ENCODE results near the gene HRH1.

Gene HRH1

DNA sequence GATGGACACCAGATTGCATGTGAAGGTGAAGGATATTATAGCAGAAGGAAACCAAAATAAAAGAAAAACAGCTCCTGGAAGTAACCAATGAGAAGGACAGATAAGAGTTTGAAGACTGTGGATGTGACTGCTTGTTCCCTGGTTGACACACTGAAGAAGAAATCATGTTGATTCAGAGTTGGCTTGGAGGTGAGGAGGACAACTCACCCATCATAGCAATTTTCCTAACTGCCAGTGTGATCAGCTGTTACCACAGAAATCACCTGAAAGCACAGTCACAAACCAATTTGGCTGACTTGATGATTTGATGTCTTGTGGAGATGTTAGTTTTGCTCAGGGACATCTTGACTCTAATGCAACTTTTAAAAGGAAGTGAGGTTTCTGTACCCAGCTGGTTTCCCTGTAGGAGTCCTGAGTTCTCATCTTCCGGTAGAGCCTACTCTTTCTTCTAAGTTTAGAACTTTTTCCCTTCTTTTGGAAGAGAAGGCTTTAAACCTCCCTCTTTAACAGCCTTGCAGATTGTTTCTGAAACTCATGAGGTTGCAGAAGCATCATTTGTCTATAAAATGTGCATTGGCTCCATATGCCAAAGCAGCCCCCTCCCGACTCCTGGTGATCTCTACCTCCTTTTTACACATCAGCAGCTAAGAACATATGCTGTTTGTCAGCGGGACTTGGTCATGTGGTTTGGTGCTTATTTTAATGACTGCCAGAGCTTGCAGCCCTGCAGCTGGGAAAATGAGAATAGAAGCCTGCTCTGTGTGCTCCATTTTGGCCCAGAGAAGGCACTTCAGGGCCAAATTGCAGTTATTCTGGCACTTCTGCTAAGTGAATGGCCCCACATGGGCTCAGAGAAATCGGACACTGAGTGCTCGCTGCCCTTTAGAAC is 128.2 kb downstream of the HRH1 start:
- H3K9me3 ChIP-seq (ENCODE audit: control insufficient read depth, insufficient read depth, low read length) = no peaks in the 10 kb centered on the region
- H3K4me3 ChIP-seq (ENCODE audit: low read depth, low read length) = no peak overlapping the region
- no peak overlapping the region for H3K9ac ChIP-seq (ENCODE audit: low read depth, low read length)
- no peaks in the 10 kb centered on the region for H3K4me1 ChIP-seq (ENCODE audit: control insufficient read depth, insufficient read depth, low read length)
- H3K27me3 ChIP-seq (ENCODE audit: control insufficient read depth, insufficient read depth, low read length) = no peaks in the 10 kb centered on the region
- no peaks in the 10 kb centered on the region for H3K36me3 ChIP-seq (ENCODE audit: control insufficient read depth, insufficient read depth, low read length)

DNA sequence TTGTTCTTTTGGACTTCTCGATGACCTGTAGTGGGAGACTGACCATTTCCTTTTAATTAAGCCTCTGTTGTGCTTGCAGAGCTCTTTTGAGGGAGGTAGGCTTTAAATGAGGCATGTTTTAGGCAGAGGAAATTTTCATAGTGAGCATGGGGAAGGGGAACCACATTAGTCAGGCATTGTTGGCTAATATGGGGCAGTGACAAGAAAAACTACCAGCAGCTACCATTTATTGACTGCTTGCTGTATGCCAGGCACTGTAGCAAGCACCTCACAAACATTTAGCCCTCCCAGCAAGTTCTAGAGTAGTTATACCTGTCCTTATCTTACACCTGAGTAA is 128.8 kb downstream of the HRH1 start:
- Histone ChIP-seq H3K9me3 (ENCODE audit: control insufficient read depth, insufficient read depth, low read length) (no peaks in the 10 kb centered on the region), H3K9ac (ENCODE audit: low read depth, low read length) (no peak overlapping the region), H3K36me3 (ENCODE audit: control insufficient read depth, insufficient read depth, low read length) (no peaks in the 10 kb centered on the region), H3K4me1 (ENCODE audit: control insufficient read depth, insufficient read depth, low read length) (no peaks in the 10 kb centered on the region), H3K27me3 (ENCODE audit: control insufficient read depth, insufficient read depth, low read length) (no peaks in the 10 kb centered on the region), H3K4me3 (ENCODE audit: low read depth, low read length) (no peak overlapping the region)

DNA sequence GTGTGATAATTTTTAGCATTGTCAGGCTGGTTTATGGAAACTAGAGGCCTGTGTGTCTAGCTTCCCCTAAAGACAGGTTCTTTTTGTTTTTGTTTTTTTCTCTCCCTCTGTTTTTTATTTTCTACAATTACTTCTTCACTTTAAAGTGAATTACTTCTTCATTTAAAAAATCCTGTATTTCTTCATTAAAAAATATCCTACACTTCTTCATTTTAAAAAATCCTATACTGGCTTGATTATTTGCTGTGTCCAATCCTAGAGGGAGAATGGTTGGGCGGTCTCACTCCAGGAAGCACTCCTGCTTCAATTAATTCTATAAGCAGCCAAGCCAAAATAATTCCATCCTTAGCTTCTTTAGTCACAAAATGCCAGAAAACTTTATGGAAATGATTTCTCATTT is 129.7 kb downstream of the HRH1 start:
- no peaks in the 10 kb centered on the region for H3K9me3 ChIP-seq (ENCODE audit: control insufficient read depth, insufficient read depth, low read length)
- H3K4me3 ChIP-seq (ENCODE audit: low read depth, low read length) = no peak overlapping the region
- H3K4me1 ChIP-seq (ENCODE audit: control insufficient read depth, insufficient read depth, low read length) = no peaks in the 10 kb centered on the region
- H3K36me3 ChIP-seq (ENCODE audit: control insufficient read depth, insufficient read depth, low read length) = no peaks in the 10 kb centered on the region
- no peak overlapping the region for H3K9ac ChIP-seq (ENCODE audit: low read depth, low read length)
- H3K27me3 ChIP-seq (ENCODE audit: control insufficient read depth, insufficient read depth, low read length) = no peaks in the 10 kb centered on the region

DNA sequence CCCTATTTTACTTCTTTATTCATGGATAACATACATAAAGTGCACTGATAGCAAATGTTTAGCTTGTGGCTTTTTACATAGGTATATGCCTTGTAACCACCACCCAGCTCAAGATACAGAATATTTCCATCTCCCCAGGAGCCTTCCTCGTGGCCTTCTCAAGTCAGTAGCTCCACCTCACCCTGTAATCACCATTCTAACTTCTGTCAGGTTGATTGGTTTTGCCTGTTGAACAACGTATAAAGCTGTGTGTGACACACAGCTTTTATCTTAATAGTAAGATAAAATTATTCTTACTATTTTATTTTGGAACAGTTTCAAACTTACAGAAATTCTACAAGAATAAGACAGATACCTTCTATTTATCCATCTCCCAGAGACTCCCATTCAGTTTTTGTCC is 131.2 kb downstream of the HRH1 start:
- Histone ChIP-seq H3K27me3 (ENCODE audit: control insufficient read depth, insufficient read depth, low read length) (no peaks in the 10 kb centered on the region), H3K9me3 (ENCODE audit: control insufficient read depth, insufficient read depth, low read length) (no peaks in the 10 kb centered on the region), H3K4me1 (ENCODE audit: control insufficient read depth, insufficient read depth, low read length) (no peaks in the 10 kb centered on the region), H3K4me3 (ENCODE audit: low read depth, low read length) (no peak overlapping the region), H3K9ac (ENCODE audit: low read depth, low read length) (no peak overlapping the region), H3K36me3 (ENCODE audit: control insufficient read depth, insufficient read depth, low read length) (no peaks in the 10 kb centered on the region)

DNA sequence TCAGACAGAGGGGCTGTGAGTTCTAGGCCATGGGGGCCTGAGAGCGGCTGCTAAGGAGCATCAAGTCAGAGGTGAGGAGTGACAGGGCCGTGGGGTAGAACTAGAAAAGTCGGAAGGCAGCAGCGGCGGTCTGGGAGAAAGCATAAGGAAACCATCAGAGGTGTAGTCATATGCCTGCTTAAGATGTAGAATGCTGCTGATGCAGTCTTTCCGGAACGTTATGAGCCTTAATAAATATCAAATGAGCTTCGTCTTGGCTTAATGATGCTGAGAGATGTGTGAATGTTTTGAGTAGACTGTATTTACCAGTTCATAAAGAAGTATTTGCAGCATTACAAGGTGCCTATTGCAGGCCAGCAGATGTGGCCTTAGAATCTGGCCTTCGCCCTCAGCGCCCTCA is 133.1 kb downstream of the HRH1 start:
- no peaks in the 10 kb centered on the region for H3K9me3 ChIP-seq (ENCODE audit: control insufficient read depth, insufficient read depth, low read length)

DNA sequence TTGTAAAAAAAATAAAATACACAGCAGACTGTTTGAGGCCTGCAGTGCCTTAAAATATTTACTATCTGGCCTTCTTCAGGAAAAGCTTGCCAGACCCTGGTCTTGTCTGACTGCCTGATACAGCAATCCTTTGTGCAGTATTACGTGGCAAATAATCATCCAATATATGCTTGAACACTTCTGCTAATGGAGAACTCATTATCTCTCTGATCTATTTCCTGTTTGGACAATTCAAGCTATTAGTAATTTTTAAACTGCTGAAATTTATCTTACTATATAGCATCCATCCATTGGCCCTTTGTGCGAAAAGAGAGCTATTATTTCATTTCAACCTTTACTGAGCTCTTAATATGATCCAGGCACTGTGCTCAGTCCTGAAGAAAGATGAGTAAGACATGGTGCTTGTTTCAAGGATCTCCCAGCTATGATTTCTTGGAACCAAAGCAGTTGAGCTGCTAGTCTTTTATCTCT is 133.8 kb downstream of the HRH1 start:
- Histone ChIP-seq H3K4me1 (ENCODE audit: control insufficient read depth, insufficient read depth, low read length) (no peaks in the 10 kb centered on the region), H3K27me3 (ENCODE audit: control insufficient read depth, insufficient read depth, low read length) (no peaks in the 10 kb centered on the region), H3K9me3 (ENCODE audit: control insufficient read depth, insufficient read depth, low read length) (no peaks in the 10 kb centered on the region), H3K36me3 (ENCODE audit: control insufficient read depth, insufficient read depth, low read length) (no peaks in the 10 kb centered on the region), H3K4me3 (ENCODE audit: low read depth, low read length) (no peak overlapping the region), H3K9ac (ENCODE audit: low read depth, low read length) (no peak overlapping the region)

More for the DNA sequence above, 133.1 kb downstream of the HRH1 start:
- Histone ChIP-seq H3K4me1 (ENCODE audit: control insufficient read depth, insufficient read depth, low read length) (no peaks in the 10 kb centered on the region), H3K9ac (ENCODE audit: low read depth, low read length) (no peak overlapping the region), H3K4me3 (ENCODE audit: low read depth, low read length) (no peak overlapping the region), H3K27me3 (ENCODE audit: control insufficient read depth, insufficient read depth, low read length) (no peaks in the 10 kb centered on the region), H3K36me3 (ENCODE audit: control insufficient read depth, insufficient read depth, low read length) (no peaks in the 10 kb centered on the region)

DNA sequence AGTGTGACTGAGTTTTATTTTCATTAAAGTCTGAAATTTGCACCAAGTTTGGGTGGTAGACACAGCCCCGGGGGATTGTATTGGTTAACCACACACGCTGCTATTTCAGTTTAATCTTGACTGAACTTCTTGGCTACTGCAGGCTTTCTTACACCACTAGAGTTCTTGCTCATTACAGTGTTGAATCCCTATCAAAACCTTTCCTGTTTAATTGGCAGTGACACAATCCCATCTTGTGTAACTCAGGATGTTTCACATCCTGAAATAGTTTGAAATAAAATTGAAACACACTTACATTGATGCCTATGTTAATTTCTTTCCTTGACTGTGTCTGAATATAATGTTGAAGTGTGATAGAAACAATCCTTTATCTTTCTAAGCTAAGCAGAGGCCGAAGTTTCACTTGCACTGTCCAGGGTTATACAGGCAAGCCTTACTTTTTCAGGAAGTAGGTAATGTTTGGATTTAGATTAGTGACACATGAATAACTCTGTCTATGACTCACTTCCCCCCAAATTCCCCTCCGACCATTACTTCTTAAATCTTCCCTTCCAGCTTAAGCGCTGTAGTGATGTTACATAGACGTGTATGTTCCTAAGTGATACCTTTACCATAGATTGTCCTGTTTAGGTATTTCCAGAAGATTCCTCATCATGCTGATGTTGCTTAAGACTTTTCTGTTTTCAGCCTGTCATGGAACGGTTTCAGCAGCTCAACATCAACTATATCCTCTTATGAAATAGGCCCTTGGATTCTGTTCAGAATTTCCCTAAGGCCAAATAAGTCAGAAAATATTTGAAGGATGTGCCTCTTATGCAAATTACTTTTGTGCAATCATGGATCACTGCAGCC is 134.7 kb downstream of the HRH1 start:
- Histone ChIP-seq H3K4me1 (ENCODE audit: control insufficient read depth, insufficient read depth, low read length) (no peaks in the 10 kb centered on the region), H3K27me3 (ENCODE audit: control insufficient read depth, insufficient read depth, low read length) (no peaks in the 10 kb centered on the region), H3K36me3 (ENCODE audit: control insufficient read depth, insufficient read depth, low read length) (no peaks in the 10 kb centered on the region), H3K4me3 (ENCODE audit: low read depth, low read length) (no peak overlapping the region), H3K9ac (ENCODE audit: low read depth, low read length) (no peak overlapping the region), H3K9me3 (ENCODE audit: control insufficient read depth, insufficient read depth, low read length) (no peaks in the 10 kb centered on the region)

DNA sequence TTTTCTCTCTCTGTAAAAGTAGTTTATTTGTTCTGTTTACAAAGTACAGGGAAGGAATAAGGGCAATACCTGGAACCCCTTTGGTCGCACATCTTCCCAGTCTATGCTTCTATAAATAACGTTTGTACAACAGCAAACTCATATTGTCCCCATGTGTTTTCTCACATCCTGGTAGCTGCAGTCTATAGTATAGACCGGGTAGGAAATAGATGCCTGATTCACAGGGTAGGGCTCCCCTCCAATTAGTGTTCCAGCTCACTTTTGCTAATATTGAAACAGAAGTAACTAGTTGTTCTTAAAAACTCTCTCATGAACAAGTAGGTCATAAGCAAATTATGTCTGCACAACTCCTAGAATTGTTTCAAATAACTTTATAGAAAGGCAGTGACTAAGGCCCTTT is 135.6 kb downstream of the HRH1 start:
- H3K4me1 ChIP-seq (ENCODE audit: control insufficient read depth, insufficient read depth, low read length) = no peaks in the 10 kb centered on the region
- H3K9me3 ChIP-seq (ENCODE audit: control insufficient read depth, insufficient read depth, low read length) = no peaks in the 10 kb centered on the region
- no peak overlapping the region for H3K9ac ChIP-seq (ENCODE audit: low read depth, low read length)
- H3K4me3 ChIP-seq (ENCODE audit: low read depth, low read length) = no peak overlapping the region
- H3K27me3 ChIP-seq (ENCODE audit: control insufficient read depth, insufficient read depth, low read length) = no peaks in the 10 kb centered on the region
- H3K36me3 ChIP-seq (ENCODE audit: control insufficient read depth, insufficient read depth, low read length) = no peaks in the 10 kb centered on the region

DNA sequence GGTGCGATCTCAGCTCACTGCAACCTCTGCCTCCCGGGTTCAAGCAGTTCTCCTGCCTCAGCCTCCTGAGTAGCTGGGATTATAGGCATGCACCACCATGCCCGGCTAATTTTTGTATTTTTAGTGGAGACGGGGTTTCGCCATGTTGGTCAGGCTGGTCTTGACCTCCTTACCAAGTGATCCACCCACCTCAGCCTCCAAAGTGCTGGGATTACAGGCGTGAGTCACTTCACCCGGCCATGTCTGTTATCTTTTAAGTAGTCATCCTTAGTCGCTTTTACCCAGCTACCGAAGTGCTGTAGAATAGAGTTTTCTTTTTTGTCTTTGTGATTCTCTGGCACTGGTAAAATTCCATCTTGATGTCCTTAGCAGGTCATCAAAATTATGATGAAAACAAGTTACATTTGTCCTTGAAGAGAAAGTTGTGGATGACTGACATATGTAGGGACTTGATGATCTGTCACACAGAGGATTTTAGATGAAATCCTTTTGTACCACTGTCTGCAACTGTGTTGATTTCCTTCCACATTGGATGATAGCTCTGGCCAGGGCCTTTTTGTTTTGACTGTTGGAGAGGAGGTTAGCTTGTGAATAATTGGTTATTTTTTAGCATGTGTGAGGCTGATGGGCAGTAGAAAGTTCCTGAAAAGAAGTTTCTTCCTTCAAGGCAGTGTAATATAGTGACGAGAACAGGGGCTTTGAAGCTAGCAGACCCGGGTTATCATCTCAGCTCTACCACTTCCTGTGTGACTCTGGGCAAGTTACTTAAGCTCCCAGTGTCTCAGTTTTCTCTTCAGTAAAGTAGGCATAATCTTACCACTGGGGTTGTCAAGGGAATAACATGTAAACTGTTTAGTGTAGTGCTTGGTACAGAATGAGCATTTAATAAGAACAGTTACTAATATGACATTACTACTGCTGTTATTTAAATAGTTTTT is 136.7 kb downstream of the HRH1 start:
- Histone ChIP-seq H3K9me3 (ENCODE audit: control insufficient read depth, insufficient read depth, low read length) (no peaks in the 10 kb centered on the region), H3K4me3 (ENCODE audit: low read depth, low read length) (no peak overlapping the region), H3K27me3 (ENCODE audit: control insufficient read depth, insufficient read depth, low read length) (no peaks in the 10 kb centered on the region), H3K36me3 (ENCODE audit: control insufficient read depth, insufficient read depth, low read length) (no peaks in the 10 kb centered on the region), H3K9ac (ENCODE audit: low read depth, low read length) (no peak overlapping the region), H3K4me1 (ENCODE audit: control insufficient read depth, insufficient read depth, low read length) (no peaks in the 10 kb centered on the region)

DNA sequence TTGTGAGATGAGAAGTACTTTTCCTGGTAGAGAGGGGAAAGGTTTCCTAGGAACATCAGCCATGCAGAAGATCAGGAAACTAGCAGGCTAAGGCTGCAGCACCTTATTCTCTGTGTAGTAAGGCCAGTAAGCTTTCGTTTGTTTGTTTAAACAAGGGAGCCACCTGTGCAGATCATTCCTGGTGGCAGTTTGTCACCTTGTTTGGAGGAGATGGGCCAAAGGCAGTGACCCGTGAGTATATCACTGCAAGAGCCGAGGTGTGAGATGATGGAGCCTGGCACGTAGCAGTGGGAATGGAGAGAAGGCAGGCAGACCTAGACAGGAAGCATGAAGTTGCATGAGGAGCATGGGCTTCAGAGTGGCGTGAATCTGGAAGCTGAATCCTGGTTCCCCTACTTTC is 137.5 kb downstream of the HRH1 start:
- Histone ChIP-seq H3K4me3 (ENCODE audit: low read depth, low read length) (no peak overlapping the region), H3K27me3 (ENCODE audit: control insufficient read depth, insufficient read depth, low read length) (no peaks in the 10 kb centered on the region), H3K9ac (ENCODE audit: low read depth, low read length) (no peak overlapping the region), H3K9me3 (ENCODE audit: control insufficient read depth, insufficient read depth, low read length) (no peaks in the 10 kb centered on the region), H3K4me1 (ENCODE audit: control insufficient read depth, insufficient read depth, low read length) (no peaks in the 10 kb centered on the region), H3K36me3 (ENCODE audit: control insufficient read depth, insufficient read depth, low read length) (no peaks in the 10 kb centered on the region)

DNA sequence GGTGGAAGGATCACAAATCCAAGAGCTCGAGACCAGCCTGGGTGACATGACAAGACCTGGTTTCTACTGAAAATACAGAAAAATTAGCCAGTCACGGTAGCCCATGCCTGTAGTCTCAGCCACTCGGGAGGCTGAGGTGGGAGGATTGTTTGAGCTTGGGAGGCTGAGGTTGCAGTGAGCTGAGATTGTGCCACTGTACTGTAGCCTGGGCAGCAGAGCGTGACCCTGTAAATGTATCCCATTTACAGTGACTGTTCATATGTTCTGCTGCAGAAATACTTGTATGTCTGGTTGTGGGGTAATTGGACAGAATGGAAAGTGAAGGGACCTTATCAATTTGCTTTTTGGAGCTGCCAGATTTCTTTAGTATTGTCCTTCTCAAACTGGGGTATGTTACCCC is 142.8 kb downstream of the HRH1 start:
- Histone ChIP-seq H3K27me3 (ENCODE audit: control insufficient read depth, insufficient read depth, low read length) (no peaks in the 10 kb centered on the region), H3K4me1 (ENCODE audit: control insufficient read depth, insufficient read depth, low read length) (no peaks in the 10 kb centered on the region), H3K36me3 (ENCODE audit: control insufficient read depth, insufficient read depth, low read length) (no peaks in the 10 kb centered on the region), H3K9ac (ENCODE audit: low read depth, low read length) (no peak overlapping the region), H3K9me3 (ENCODE audit: control insufficient read depth, insufficient read depth, low read length) (no peaks in the 10 kb centered on the region), H3K4me3 (ENCODE audit: low read depth, low read length) (no peak overlapping the region)

Measured in iPS-15b (cell line).